ENCODE data around the gene FCHO2. TPM values are rescaled to one million over a fixed set of nuclear protein-coding genes. Genes with fewer than 3 reads are reported as not detected.
"Not testable (repeated sequence)": the region's sequence is repeated elsewhere in the genome, so short reads cannot be mapped to it uniquely, and the experiment has no call there.

Gene FCHO2
- total RNA-seq, 3 donors from 2014 or later: 49.5 to 57.6 (median 56.7) TPM

GRCh38 chr5:72996632-72997031 lies 40.8 kb downstream of the FCHO2 start:
- H3K4me3 ChIP-seq: no peak overlapping the region
- no peaks in the 10 kb centered on the region for H3K9me3 ChIP-seq
- ATAC-seq (no peak), DNase-seq (no peak)
- no peaks in the 10 kb centered on the region for H3K36me3 ChIP-seq (ENCODE audit: low read depth)
- no peaks in the 10 kb centered on the region for H3K4me1 ChIP-seq (ENCODE audit: low read depth)
- no peak for TF ChIP-seq CTCF (IDR thresholded peaks at IDR 0.05)
- intact Hi-C loops (cut with DNase I, micrococcal nuclease): no loop called here

- intact Hi-C loops (cut with DNase I, micrococcal nuclease): no loop called here
- no peaks in the 10 kb centered on the region for H3K4me1 ChIP-seq (ENCODE audit: low read depth)
- no peaks in the 10 kb centered on the region for H3K9me3 ChIP-seq
- no peaks in the 10 kb centered on the region for H3K36me3 ChIP-seq (ENCODE audit: low read depth)
- TF ChIP-seq CTCF (IDR thresholded peaks at IDR 0.05): no peak
- ATAC-seq (no peak), DNase-seq (no peak)
- H3K4me3 ChIP-seq: no peak overlapping the region
Observed at GRCh38 chr5:72999916-73000315, 44.1 kb downstream of the FCHO2 start.

- ATAC-seq (no peak), DNase-seq (no peak)
- H3K36me3 ChIP-seq (ENCODE audit: low read depth): peaks cover 3% of the 10 kb centered on the region
- H3K4me3 ChIP-seq: no peak overlapping the region
- intact Hi-C loops (cut with DNase I, micrococcal nuclease): no loop called here
- no peaks in the 10 kb centered on the region for H3K9me3 ChIP-seq
- H3K4me1 ChIP-seq (ENCODE audit: low read depth): no peaks in the 10 kb centered on the region
- no peak for TF ChIP-seq CTCF (IDR thresholded peaks at IDR 0.05)
Observed at GRCh38 chr5:73005886-73006285, 50.0 kb downstream of the FCHO2 start.

GRCh38 chr5:73007051-73007450 lies 51.2 kb downstream of the FCHO2 start:
- no peak for TF ChIP-seq CTCF (IDR thresholded peaks at IDR 0.05)
- no peak overlapping the region for H3K4me3 ChIP-seq
- intact Hi-C loops (cut with DNase I, micrococcal nuclease): no loop called here
- no peak for DNase-seq
- ATAC-seq: no peak
- peaks cover 3% of the 10 kb centered on the region for H3K36me3 ChIP-seq (ENCODE audit: low read depth)
- no peaks in the 10 kb centered on the region for H3K4me1 ChIP-seq (ENCODE audit: low read depth)
- no peaks in the 10 kb centered on the region for H3K9me3 ChIP-seq

- no peak overlapping the region for H3K4me3 ChIP-seq
- intact Hi-C loops (cut with DNase I, micrococcal nuclease): no loop called here
- H3K9me3 ChIP-seq: no peaks in the 10 kb centered on the region
- no peak for DNase-seq
- H3K36me3 ChIP-seq (ENCODE audit: low read depth): peaks cover 3% of the 10 kb centered on the region
- TF ChIP-seq CTCF (IDR thresholded peaks at IDR 0.05): no peak
- ATAC-seq: no peak
- H3K4me1 ChIP-seq (ENCODE audit: low read depth): no peaks in the 10 kb centered on the region
Observed at GRCh38 chr5:73008831-73009230, 53.0 kb downstream of the FCHO2 start.

- intact Hi-C loops (cut with DNase I, micrococcal nuclease); H3K9me3 ChIP-seq; ATAC-seq: not testable (repeated sequence)
Observed at GRCh38 chr5:73011612-73012011, 55.8 kb downstream of the FCHO2 start.

More at GRCh38 chr5:73011612-73012011, 55.8 kb downstream of the FCHO2 start:
- H3K4me3 ChIP-seq; DNase-seq; H3K36me3 ChIP-seq (ENCODE audit: low read depth); H3K4me1 ChIP-seq (ENCODE audit: low read depth): not testable (repeated sequence)

Data from mucosa of descending colon (tissue), 3 donors.